Activated T-cell treated with anti-CD3 and anti-CD28 coated beads for 48 hours (primary cell): Measurements from ENCODE around the gene HDAC10.

Experiments used
- DNase-seq: peaks from one replicate; pipeline ENCODE4 v3.0.0-alpha.2; 2020; ENCODE audit warnings: low read depth

Gene HDAC10, protein sequence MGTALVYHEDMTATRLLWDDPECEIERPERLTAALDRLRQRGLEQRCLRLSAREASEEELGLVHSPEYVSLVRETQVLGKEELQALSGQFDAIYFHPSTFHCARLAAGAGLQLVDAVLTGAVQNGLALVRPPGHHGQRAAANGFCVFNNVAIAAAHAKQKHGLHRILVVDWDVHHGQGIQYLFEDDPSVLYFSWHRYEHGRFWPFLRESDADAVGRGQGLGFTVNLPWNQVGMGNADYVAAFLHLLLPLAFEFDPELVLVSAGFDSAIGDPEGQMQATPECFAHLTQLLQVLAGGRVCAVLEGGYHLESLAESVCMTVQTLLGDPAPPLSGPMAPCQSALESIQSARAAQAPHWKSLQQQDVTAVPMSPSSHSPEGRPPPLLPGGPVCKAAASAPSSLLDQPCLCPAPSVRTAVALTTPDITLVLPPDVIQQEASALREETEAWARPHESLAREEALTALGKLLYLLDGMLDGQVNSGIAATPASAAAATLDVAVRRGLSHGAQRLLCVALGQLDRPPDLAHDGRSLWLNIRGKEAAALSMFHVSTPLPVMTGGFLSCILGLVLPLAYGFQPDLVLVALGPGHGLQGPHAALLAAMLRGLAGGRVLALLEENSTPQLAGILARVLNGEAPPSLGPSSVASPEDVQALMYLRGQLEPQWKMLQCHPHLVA

DNA sequence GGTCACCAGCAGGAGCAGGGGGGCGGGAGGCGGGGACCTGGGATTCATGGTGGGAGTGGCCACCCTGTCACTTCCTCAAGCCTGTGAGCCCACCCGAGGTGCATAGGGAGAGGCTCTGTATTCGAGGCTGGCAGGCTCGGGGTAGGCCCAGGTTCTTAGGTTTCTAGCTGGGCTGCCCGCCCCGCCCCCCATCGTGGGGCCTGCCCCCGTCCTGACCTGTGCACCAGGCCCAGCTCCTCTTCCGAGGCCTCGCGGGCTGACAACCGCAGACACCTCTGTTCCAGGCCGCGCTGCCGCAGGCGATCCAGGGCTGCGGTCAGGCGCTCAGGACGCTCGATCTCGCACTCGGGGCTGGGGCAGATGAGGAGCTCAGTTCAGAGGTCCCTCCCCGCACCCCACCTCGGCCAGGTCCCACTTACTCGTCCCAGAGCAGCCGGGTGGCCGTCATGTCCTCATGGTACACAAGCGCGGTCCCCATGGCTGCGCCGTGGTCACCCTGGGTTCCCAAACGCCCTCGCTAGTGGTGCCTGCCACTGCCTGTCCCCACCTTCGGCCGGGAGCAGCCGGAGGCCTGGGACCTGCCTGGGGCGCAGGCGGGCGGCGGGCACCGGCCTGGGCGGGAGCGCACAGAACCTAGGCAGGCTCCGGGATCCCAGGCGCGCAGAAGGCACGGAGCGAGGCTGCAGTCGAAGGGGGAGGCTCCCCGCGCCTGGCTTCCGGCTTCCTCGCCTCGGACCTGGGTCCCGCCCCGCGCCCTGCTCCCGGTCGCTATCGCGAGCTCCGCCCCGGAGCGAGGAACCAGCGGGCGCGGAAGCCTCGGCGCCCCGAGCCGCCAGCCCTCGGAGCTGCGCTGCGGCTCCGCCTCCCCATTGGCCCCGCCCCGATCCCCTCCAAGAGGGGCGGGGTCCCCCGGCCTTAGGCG is at the start of gene HDAC10:
Gene HDAC10, minus strand, starts transcription at position 711 of the 922 bp plus-strand sequence. Its CDS starts 233 bp downstream, at position 478.
- peak; percentile 88 for DNase-seq

DNA sequence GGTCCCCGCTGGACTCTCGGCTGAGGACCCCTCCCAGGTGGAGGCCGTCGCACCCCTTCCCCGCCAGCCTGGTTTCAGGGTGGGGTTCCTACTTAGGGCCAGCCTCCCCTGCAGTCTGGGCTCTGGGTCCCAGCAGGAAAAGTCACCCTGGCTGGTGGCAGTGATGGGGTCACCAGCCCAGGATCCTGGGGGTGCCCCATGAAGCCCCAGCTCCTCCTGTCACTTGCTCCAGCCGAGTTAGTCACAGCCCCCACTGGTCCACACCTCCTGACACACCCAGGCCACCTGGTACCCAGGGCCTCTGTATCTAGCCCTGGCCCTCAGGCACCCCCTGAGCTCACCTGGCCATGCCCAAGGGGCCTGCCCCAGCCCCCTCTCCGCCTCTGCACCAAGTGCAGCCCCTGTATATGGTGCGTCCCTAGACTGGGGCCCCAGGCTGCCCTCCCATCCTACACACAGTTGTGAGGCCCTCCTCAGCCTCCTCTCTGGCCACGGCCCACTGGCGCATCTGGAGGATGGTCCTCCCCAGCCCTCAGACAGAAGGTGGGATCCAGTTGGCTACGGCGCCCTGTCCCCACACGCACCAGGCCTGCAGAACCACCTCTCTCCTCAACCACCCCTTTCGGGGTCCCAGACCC is 49.7 kb upstream of the HDAC10 start:
- DNase-seq = no peak

DNA sequence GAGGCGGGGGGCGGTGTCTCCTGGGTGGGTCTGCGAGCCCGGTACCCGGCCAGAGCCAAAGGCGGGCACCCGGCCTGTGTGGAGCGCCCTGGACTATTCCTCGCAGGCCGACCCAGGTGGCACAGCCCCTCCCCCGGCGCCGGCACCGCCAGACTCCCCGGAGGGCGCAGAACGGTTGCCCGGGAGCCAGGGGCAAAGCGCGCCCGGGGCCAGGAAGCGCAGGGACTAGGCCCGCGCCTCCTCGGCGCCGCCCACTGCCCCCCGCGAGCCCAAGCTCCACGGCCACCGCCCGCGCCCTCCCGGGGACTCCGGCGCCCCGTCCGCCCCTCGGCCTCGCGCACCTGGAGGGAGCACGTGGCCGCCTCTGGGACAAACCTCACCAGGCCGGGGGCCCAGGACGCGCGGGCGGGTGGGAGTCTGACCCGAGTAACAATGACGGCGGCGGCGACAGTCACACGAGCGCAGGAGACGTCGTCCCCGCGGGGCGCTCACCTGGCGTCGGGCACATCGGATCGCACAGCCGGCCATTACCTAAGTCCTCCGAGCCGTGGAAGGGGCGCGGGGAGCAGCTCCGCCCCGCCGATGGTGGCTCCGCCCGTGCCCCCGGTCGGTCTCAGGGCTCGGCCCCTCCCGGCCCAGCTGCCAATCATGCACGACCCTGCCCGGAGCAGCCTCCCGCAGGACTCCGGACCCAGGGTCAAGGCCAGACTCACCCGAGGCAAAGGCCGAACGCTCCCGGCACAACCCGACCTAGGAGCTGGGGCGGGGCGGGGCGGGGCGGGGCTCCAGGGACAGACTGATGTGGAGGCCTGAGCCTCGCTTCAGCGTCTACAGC is 48.9 kb upstream of the HDAC10 start:
- no peak for DNase-seq

DNA sequence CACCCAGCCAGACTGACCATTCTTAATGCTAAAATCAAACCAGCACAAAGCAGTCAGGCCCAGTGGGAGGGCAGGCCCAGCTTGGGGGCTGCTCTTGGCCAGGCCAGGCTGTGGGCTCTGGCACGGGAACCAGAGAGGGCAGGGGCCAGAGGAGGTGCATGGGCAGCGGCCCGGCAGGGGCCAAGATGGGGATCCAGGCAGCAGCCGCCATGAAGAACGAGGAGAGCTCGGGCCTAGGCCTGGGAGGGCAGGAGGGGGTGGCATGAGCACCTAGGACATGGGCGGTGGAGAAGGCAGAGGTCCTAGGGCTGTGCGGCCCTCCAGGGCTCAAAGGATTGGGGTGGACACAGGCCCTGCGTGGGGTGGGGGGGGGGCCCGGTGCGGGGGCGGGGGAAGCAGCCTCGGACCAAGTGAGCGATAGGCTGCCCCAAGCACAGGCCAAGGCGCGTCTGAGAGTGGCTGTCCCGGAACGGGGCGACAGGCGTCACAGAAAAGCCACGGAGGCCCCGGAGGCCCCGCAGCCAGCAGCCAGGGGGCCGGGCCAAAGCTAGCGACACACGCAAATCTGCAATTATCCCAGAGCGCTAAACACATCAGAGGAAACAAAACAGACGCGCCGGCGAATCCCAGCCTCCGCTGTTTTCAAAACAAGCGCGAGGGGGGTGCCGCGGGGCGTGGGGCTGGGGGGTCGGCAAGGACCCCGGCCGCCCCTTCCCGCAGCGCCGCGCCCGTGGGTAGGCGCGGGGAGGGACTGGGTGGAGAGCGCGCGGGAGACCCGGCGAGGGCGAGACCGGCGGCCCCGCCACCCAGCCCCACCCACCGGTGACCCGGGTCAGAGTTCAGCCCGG is 48.1 kb upstream of the HDAC10 start:
- DNase-seq = no peak

DNA sequence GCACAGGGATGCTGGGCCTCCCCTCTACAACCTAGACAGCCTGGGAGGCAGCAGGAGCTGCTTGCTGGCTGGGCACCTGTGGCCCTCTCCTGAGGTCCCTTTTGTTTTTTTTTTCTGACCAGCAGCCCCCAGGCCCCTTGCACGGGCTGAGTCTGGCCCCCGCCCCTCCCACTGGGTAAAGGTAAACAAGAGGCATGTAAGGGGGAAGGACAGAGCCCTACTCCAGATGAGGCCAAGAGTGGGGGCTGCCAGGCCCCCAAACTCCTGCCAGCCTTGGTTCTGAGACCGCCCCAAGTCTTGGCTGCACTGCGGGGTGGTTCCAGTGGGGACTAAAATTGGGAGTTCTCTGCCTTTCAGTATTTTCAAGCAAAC is 47.2 kb upstream of the HDAC10 start:
- no peak for DNase-seq

DNA sequence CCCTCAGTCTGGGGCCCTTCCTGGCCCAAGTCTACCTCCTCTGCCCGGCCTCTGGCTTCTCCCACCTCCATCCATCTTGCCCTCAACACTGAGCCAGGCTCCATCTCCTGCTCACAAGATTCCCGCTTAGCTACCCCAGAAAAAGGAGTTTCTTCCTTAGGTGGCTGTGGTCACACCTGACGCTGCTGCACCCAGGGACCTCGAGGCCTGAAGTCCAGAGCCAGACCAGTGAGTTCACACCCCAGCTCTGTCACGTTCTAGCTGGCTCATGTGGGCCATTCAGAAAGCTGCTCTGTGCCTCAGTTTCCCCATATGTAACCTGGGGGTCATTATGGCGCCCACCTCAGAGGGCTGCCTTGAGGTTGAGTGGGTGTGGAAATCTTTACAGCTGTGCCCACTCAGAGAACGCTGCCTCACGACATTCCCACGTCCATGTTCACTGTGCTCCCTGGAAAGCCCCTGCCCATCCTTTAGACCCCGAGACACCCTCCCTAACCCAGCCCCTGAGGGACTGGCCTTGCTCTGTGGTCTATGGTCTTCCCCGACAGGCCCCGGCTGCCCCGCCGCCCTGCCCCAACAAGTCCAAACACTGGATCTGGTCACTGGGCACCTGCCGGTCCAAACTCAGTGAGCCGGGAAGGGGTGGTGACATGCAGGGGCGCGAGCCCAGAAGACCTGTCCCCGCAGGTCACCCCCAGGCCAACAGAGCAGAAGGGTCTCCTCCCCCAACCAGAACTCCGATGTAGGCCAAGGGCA is 46.6 kb upstream of the HDAC10 start:
- DNase-seq = no peak

DNA sequence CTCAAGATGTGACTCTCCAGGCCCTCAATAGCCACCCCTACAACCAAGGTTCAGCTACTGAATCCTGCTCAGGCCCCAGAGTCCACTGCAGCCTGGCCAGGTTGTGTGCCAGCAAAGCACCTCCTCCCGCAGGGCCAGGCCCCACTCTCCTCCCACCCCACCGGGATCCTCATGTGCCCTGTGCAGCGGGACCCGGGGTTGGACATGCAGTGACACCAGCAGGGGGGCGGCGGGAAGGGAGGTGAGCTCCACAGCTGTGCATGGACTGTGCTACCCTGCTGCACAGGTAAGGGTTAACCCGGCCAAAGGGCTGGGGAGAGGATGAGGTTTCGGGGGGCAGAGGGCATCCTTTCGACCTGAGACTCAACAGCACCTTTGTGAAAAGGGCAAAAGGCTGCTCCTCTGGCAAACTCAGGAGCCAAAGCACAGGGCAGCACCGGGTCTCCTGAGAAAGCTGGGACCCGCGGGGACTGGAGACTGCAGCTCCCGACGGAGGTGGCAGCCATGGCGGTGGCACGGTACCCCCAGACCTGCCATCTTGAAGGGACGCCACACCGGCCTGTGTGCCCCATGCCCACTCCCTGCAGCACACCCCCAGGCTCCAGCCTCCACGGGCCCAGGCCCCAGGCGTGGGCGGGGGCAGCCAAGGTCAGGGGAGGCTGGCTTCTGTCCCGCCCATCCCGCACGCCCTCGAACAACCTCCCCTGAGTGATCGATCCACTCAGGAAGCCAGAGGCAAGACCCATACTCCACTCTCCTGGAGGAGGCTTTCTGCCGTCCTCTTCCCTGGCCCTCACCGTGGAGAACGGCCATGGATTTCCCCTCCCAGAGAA is 45.8 kb upstream of the HDAC10 start:
- no peak for DNase-seq

DNA sequence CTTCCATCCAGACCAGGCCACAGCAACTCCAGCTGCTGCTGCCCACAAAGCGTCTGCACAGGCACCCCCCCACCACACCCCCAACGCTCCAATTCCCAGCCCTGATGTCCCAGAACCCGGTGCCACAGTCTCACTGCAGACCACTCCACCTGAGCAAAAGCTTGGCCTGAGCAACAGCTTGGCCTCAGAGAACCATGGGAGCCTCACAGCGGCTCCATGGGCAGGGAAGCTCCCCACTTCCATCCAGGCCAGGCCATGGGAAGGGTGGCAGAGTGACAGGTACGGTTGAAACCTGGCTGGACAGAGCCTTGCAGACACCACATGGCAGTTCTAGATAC is 43.2 kb upstream of the HDAC10 start:
- no peak for DNase-seq

DNA sequence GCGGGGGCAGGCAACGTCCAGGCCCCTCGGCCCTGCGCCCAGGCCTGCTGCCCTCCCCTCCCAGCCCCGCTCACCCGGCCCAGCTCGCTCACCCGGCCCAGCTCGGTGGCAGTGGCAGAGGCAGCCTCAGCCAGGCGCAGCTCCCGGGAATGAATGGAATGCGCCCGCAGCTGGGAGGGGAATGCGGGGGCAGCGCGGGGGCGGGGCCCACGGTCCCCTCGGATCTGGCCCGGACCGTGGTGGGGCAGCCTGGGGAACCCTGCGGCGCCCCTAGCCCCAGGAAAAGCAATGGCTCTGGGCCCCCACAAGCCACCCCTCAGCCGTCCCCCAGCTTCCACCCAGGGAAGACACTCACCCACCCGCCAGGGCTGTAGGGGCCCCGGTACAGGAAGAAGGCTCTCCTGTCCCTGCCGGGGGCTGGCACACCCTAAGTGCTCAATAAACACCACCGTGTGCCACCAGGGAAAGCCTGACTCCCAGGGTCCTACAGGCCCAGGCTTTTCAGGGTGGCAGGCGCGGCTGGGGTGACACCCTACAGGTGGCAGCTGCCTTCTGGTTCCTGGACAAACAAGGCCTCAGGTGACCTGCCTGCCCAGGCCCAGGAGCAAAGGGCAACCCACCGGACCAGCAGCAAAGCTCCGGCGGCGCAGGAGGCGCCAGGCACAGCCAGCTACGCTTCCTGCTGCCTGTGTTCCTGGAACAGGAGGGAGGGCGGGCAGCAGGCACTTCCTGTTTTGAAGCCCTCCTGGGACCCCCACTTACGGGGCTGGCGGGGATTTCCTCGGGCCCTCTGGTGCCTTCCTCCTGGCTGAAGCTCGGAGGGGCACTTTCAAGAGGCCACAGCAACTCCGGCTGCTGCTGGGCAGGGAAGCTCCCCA is 42.6 kb upstream of the HDAC10 start:
- no peak for DNase-seq

DNA sequence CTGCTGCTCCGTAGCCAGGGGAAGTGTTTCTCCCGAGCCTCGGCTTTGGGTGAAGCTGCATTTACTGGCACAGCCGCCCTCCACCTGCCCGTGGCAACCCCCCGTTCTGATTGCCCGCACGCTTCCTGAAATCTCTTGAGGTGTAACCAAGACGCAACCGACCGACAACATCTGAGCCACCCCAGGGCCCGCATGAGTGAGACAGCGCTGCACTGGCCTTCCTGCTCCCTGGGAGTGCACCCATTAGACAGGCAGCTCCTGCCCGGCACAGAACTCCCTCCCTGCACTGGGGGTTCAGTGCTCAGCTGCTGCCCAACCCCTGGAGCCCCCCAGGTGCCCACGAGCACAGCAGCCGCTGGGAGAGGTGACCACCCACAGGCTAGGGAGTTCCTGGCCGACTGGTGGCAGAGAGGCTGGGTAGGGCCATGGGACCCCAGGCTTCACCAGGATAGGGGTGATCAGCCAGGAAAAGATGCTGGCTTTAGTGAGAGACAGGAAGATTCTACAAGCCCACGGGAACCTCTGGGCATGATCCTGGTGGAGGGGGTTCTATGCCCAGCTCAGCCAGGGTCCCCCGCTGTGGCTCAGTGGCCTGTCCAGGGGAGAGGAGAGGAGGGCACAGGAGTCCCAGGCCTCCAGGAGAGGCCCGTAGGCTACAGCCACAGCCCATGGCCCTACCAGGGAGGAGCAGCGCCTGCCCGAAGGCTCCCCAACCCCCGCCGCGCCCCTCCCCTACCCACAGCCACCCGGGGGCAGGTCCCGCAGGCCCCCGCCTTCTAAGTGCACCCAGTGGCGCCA is 41.8 kb upstream of the HDAC10 start:
- DNase-seq = no peak

DNA sequence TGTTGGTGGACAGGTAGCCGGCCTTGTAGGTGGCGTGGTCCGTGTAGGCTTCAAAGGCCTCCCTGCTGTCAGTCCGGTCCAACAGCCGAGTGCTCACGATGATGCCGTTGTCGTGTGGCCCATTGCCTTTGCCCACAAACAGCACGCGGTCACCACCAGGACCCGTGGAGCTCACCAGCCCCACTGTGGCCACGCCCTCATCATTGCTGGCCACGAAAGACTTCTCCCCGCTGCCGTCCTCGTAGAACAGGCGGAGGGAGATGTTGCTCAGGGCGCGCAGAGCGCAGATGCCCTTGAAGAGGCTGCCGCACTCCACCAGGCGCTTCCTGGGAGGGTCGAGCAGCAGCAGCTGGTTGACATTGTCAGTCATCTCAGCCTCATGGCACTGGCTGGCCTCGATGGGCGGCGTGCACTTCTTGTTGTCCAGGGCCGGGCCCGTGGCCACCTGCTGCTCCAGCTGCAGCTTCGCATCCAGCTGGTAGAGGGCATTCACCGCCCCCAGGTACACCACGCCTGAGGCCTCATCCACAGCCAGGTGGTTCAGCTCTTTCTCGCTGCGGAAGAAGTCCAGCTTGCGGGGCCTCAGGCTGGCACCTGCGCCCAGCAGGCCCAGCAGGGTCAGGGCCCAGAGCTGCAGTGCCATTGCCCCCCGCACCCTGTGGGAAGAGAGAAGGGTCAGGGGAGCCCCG is 39.0 kb upstream of the HDAC10 start:
- DNase-seq = no peak

DNA sequence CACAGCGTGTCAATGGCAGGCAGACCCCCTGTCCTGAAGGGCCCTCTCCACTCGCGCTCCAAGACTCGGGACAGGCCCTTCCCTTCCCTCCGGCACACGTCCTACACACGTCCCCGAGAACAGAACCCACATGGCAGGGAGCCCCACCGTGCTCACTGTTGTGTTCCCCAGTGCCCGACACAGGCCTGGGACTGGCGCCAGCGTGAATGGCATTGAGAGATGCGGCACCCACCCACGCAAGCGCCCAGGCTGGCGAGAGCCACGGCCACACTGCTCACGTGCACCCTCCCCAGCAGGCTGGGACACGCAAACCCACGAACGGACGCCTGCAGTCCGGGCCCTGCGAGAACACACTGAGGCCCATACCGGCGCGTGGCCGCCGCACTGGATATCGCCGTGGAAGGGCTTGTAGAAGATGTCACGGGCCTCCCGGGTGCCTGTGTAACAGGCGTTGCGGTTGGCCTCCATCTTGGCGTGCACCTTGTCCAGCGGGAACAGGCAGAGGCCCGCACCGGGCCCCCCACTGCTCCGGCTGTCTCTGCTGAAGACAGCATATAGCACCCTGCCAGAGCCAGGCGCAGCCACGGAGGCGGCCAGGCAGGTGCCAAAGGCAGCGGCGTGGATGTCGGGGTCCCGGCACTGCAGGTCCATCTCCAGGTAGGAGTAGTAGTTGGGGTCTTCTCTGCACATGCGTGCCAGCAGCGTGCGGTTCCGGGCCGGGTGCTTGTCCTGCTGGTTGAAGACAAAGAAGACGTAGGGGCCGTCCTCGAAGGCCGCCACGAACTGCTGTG is 38.3 kb upstream of the HDAC10 start:
- no peak for DNase-seq

DNA sequence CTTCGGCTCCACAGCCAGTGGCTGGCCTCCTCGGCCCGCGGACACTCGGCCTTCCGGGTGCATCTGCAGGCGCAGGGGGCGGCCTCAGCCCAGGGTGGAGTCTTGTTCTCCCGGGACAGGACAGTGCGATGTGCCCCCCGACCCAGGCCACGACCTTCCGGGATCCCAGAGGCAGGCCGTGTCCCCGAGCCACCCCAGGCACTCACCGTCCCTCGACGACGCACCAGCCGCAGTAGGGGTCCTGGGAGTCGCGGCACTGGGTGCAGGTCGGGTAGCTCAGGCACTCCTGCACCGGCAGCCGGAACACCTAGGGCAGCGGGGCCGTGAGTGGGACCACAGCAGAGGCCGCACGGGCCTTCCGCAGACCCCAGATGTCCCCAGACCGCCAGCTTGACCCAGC is 36.7 kb upstream of the HDAC10 start:
- DNase-seq = no peak

DNA sequence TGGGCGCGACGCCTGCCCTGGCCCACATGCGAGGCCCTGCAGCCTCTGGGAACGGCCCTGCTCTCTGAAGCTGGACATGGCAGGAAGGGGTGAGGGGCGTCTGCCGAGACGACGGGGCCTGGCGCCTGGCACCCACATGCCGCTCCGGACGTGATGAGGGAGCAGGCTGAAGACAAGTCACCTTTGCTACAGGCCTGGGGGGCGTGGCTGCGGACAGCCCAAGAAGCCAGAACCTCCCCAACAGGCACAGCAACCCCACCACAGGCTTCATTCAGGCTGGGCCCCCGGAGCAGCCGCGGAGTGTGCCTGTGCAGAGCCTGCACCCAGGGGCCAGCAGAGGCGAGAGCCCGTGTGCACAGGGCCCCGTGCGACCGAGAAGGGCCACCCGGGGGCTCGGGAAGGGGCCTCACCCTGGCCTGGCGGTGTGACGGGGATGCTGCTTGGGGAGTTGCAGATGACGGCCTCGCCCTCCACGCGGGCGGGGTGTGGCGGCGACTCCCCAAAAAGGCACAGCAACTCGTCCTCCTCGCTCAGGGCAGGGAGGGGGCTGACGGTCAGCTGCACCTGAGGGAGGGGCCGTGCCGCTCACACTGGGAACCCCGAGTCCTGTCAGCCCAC is 35.7 kb upstream of the HDAC10 start:
- no peak for DNase-seq

DNA sequence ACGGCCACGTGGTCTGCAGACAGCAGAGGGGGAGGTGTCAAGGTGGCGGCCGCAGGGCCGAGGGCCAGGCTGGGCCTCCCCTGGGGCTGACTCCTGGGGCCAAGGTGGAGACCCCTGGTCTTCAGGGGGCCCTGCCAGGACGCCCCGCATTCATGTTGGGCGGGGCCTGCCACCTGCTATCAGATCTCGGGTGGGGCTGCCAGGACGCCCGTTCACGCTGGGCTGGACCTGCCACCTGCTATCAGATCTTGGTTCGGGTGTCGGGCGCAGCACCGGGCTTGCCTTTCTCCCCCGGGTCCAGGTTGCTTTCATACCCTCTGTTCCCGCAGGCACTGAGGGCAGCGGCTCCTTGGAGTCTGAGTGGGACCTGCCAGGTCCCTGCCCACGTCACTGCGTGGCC is 35.2 kb upstream of the HDAC10 start:
- no peak for DNase-seq
